Colonic mucosa (tissue), 4 donors: Measurements from ENCODE around the gene NDUFC2. TPM values are rescaled to one million over a fixed set of nuclear protein-coding genes. Genes with fewer than 3 reads are reported as not detected.

Source experiments
- DNase-seq: peaks from one replicate; pipeline ENCODE4 v3.0.0-alpha.2; 2020
- H3K27ac ChIP-seq: fragments of 200-600 bp; one replicate; pipeline ENCODE4 v1.8.0; 2021
- H3K27me3 ChIP-seq: fragments of 200-600 bp; one replicate; pipeline ENCODE4 v1.8.0; 2021
- H3K36me3 ChIP-seq: fragments of 200-600 bp; one replicate; pipeline ENCODE4 v1.8.0; 2021
- H3K4me1 ChIP-seq: fragments of 200-600 bp; one replicate; pipeline ENCODE4 v1.8.0; 2021; ENCODE audit warnings: mild to moderate bottlenecking
- H3K4me3 ChIP-seq: fragments of 200-600 bp; one replicate; pipeline ENCODE4 v1.8.0; 2021
- H3K9ac ChIP-seq, 2 donors: one replicate each; pipeline ENCODE4 v1.7.0; 2013; ENCODE audit warnings: control low read depth in 2 of 2, low read depth in 2 of 2, low read length in 2 of 2
- H3K9me3 ChIP-seq: fragments of 200-600 bp; one replicate; pipeline ENCODE4 v1.8.0; 2021
- CTCF ChIP-seq: fragments of 200-600 bp; IDR thresholded peaks from one replicate; pipeline ENCODE4 v1.8.0; 2022; ENCODE audit warnings: antibody characterized with exemption, mild to moderate bottlenecking
- intact Hi-C: fragments of 100-400 bp; cut with DNase I; formaldehyde crosslinking; loops from one replicate; pipeline ENCODE4 v1.14.1; 2022
- total RNA-seq, 2 donors: library from RNA; stranded (reverse); fragmentation: NEBNext Ultra II Directional in 1 of 2; extraction: Animal tissue kit (Norgen Biotek cat#: 25700) in 1 of 2; gene quantifications; one replicate each; pipeline ENCODE4 v1.2.1, GENCODE V29; 2021
- donor health status: healthy.
- donor health status: DM: no; HTN: no; CAD: no.
- donor health status: DM: no; HTN: no; CAD: no.

NDUFC2 gene
- total RNA-seq, 2 donors from 2014 or later = 226 to 288 TPM

- DNase-seq = no peak
- Histone ChIP-seq H3K27me3 (no peaks in the 10 kb centered on the region), H3K9ac (no peak overlapping the region), H3K4me1 (peaks cover 7% of the 10 kb centered on the region), H3K36me3 (no peaks in the 10 kb centered on the region), H3K9me3 (no peaks in the 10 kb centered on the region), H3K27ac (no peak overlapping the region), H3K4me3 (no peak overlapping the region)
- intact Hi-C loops = no loop called here
- TF ChIP-seq CTCF = no peak
Measured at GRCh38 chr11:78076733-78077403, 2.8 kb downstream of the NDUFC2 start.

- intact Hi-C loops = no loop called here
- no peak for DNase-seq
- H3K36me3 ChIP-seq = no peaks in the 10 kb centered on the region
- H3K4me3 ChIP-seq = no peak overlapping the region
- no peak overlapping the region for H3K27ac ChIP-seq
- H3K27me3 ChIP-seq = no peaks in the 10 kb centered on the region
- H3K9ac ChIP-seq = no peak overlapping the region
- H3K9me3 ChIP-seq = no peaks in the 10 kb centered on the region
- peaks cover 7% of the 10 kb centered on the region for H3K4me1 ChIP-seq
- no peak for TF ChIP-seq CTCF
Measured at GRCh38 chr11:78074756-78075155, 4.9 kb downstream of the NDUFC2 start.

DNA sequence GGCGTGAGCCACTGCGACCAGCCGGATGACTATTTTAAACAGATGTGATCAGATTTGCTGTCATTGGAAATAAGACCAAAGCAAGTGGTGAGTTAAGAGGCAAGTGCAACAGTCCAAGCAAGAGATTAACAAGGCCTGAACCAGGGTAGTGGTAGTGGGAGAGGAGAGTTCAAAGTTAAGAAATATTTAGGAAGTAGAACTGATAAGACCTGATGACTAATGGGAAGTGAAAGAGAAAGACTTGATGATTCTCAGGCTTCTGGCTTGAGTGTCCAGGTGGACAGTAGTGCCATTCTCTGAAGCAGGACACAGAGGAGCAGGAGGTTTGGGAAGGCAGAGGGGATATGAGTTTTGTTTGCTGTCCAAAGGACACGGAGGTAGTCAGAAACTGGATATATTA is 7.2 kb downstream of the NDUFC2 start:
- no peaks in the 10 kb centered on the region for H3K9me3 ChIP-seq
- no peak overlapping the region for H3K27ac ChIP-seq
- H3K36me3 ChIP-seq = no peaks in the 10 kb centered on the region
- no peaks in the 10 kb centered on the region for H3K27me3 ChIP-seq
- no peak for TF ChIP-seq CTCF
- peaks cover 7% of the 10 kb centered on the region for H3K4me1 ChIP-seq
- intact Hi-C loops = no loop called here
- H3K4me3 ChIP-seq = no peak overlapping the region
- no peak for DNase-seq
- H3K9ac ChIP-seq = no peak overlapping the region

DNA sequence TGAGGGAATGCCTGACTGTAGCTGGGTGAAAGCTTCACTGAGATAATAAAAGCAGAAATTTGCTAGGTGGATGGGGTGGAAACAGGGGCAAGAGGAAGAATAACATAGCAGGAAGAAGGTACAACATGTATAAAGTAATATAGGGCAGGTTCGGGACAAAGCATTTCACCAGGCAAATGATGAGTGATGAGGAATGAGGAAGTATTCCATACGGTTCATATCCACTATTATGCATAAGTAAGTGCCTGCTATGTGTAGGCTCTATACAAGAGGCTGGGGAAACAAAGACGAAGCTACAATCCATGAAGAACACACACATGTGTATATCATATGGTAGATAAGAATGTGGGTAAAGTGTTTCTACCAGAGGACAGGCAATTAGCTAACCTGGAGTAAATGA is 7.9 kb downstream of the NDUFC2 start:
- H3K9ac ChIP-seq = no peak overlapping the region
- no peaks in the 10 kb centered on the region for H3K36me3 ChIP-seq
- H3K4me3 ChIP-seq = no peak overlapping the region
- H3K27ac ChIP-seq = no peak overlapping the region
- H3K27me3 ChIP-seq = no peaks in the 10 kb centered on the region
- H3K9me3 ChIP-seq = no peaks in the 10 kb centered on the region
- intact Hi-C loops = no loop called here
- H3K4me1 ChIP-seq = peaks cover 4% of the 10 kb centered on the region
- TF ChIP-seq CTCF = no peak
- DNase-seq = no peak

GRCh38 chr11:78070621-78071020 is 9.0 kb downstream of the NDUFC2 start:
- no peak overlapping the region for H3K4me3 ChIP-seq
- H3K4me1 ChIP-seq = no peaks in the 10 kb centered on the region
- H3K9me3 ChIP-seq = no peaks in the 10 kb centered on the region
- no peak for TF ChIP-seq CTCF
- no peak overlapping the region for H3K27ac ChIP-seq
- DNase-seq = no peak
- intact Hi-C loops = no loop called here
- no peak overlapping the region for H3K9ac ChIP-seq
- H3K36me3 ChIP-seq = no peaks in the 10 kb centered on the region
- H3K27me3 ChIP-seq = no peaks in the 10 kb centered on the region
